Omental fat pad (tissue), 4 donors: ENCODE data around the gene ERAL1. TPM values are rescaled to one million over a fixed set of nuclear protein-coding genes. Genes with fewer than 3 reads are reported as not detected.

Experiments used
- ATAC-seq: fragments of 150-250 bp; one replicate; pipeline ENCODE4 v1.9.1; 2016; ENCODE audit warnings: mild to moderate bottlenecking, moderate library complexity; ENCODE audit not compliant: low FRiP score
- DNase-seq: peaks from one replicate; pipeline ENCODE4 v3.0.0-alpha.2; 2019; ENCODE audit warnings: low spot score
- CTCF ChIP-seq, 3 donors: fragments of 450-650 bp; IDR thresholded peaks; one replicate each; pipeline ENCODE4 v1.5.1; 2016 to 2017; ENCODE audit warnings: antibody characterized with exemption in 3 of 3, mild to moderate bottlenecking in 3 of 3, moderate library complexity in 2 of 3
- total RNA-seq, 4 donors: library from RNA; depleted of rRNA; stranded (reverse); fragments of >200 nt; gene quantifications; one replicate each; pipeline ENCODE4 v1.1.0, GENCODE V29; 2016

The ERAL1 gene
- total RNA-seq, 4 donors from 2014 or later = 21.3 to 35.9 (median 27.8) TPM

GRCh38 chr17:28853295-28853694 is 1.5 kb upstream of the ERAL1 start:
- no peak for TF ChIP-seq CTCF (IDR thresholded peaks at IDR 0.05)
- no peak for ATAC-seq
- DNase-seq = no peak

DNA sequence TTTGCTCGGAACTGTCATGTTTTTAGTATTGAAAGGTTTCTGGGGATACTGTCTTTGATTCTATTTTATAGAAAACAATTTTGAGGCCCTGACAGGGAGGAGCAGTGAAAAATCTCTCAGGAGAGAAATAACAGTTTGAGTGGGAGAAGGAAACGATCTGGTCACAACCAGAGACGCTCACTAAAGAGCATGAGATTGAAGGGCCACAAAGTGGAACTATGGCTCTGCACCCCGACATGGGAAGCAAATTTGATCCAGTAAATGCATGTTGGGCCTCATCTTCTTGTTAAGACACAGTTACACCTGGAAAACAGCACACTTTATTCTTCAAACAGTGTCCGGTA is 492 bp downstream of the ERAL1 start:
- DNase-seq = no peak
- no peak for TF ChIP-seq CTCF (IDR thresholded peaks at IDR 0.05)
- ATAC-seq = no peak

DNA sequence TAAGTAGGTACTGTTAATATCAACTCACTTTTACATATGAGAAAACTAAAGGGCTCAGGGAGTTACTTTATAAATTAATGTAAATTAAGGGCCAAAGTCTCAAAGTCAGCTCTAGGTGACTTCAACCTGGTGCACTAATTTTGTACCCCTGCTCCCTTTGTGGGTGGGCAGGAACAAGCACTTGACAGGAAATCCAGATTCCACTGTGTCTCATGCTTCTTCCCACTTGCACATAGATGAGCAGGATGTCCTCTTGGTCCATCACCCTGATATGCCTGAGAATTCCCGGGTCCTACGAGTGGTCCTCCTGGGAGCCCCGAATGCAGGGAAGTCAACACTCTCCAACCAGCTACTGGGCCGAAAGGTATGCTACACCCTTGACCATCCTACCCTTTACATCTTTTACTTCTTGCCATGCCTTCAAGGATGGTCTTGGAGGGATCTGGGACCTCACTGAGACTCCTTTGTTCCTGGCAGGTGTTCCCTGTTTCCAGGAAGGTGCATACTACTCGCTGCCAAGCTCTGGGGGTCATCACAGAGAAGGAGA is 1.3 kb downstream of the ERAL1 start:
- ATAC-seq (no peak), DNase-seq (no peak)
- no peak for TF ChIP-seq CTCF (IDR thresholded peaks at IDR 0.05)

GRCh38 chr17:28857905-28858800 is 3.3 kb downstream of the ERAL1 start:
- ATAC-seq (no peak), DNase-seq (no peak)
- no peak for TF ChIP-seq CTCF (IDR thresholded peaks at IDR 0.05)

DNA sequence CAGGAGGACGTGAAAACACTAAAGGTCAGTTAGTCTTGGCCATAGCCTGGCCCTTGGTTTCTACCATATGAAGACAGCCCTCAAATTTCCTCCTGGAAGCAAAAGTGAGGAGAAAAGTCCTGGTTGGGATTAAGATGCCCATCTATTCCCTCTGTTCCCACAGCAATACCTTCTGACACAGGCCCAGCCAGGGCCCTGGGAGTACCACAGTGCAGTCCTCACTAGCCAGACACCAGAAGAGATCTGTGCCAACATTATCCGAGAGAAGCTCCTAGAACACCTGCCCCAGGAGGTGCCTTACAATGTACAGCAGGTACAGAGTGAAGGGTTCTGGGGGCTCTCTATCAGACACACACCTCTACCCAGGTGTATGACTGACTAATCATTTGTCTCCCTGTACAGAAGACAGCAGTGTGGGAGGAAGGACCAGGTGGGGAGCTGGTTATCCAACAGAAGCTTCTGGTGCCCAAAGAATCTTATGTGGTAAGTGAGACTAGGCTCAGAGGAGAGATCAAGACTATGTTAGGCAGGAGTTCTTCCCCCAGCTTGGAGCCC is 4.1 kb downstream of the ERAL1 start:
- no peak for TF ChIP-seq CTCF (IDR thresholded peaks at IDR 0.05)
- DNase-seq (no peak), ATAC-seq (no peak)

- ATAC-seq (no peak), DNase-seq (no peak)
- TF ChIP-seq CTCF (IDR thresholded peaks at IDR 0.05) = no peak
Measured at GRCh38 chr17:28860363-28860808, 5.6 kb downstream of the ERAL1 start.
